SU-DHL-6 (cell line): Measurements from ENCODE around the gene C17orf58.

Source experiments
- H2AFZ ChIP-seq: fragments of 200-600 bp; sonication (generic); 2 replicates; pipeline ENCODE4 v1.6.1; 2014; ENCODE audit warnings: low read depth, mild to moderate bottlenecking, moderate library complexity, mixed read lengths, antibody characterized with exemption, low read length; ENCODE audit not compliant: severe bottlenecking
- H3F3A ChIP-seq: fragments of 200-600 bp; shearing (Covaris generic); 2 replicates; pipeline ENCODE4 v1.6.0; 2016; ENCODE audit warnings: antibody characterized with exemption, mild to moderate bottlenecking; ENCODE audit not compliant: insufficient read depth
- H3K27ac ChIP-seq: fragments of 200-600 bp; sonication (generic); 2 replicates; pipeline ENCODE4 v1.5.1; 2016; ENCODE audit warnings: low read depth, mild to moderate bottlenecking, low read length, moderate library complexity, mixed read lengths
- H3K27me3 ChIP-seq: fragments of 200-600 bp; sonication (generic), shearing (Covaris generic); 2 replicates; pipeline ENCODE4 v1.6.0; 2014; ENCODE audit warnings: mild to moderate bottlenecking, low read length
- H3K36me3 ChIP-seq: fragments of 200-600 bp; sonication (generic); 2 replicates; pipeline ENCODE4 v1.6.1; 2014; ENCODE audit warnings: mild to moderate bottlenecking, low read length, mixed read lengths
- H3K4me2 ChIP-seq: fragments of 300-600, 200-600 bp; shearing (Covaris generic), sonication (generic); 2 replicates; pipeline ENCODE4 v1.6.0; 2014; ENCODE audit warnings: low read length, low read depth, mild to moderate bottlenecking; ENCODE audit not compliant: poor library complexity, severe bottlenecking
- H3K4me3 ChIP-seq: fragments of 200-600 bp; sonication (generic); 2 replicates; pipeline ENCODE4 v1.5.1; 2014; ENCODE audit warnings: antibody characterized with exemption, low read length, mild to moderate bottlenecking, mixed read lengths; ENCODE audit not compliant: insufficient read depth, poor library complexity, severe bottlenecking
- H3K79me2 ChIP-seq: fragments of 200-600 bp; sonication (generic); 2 replicates; pipeline ENCODE4 v1.6.1; 2014; ENCODE audit warnings: mild to moderate bottlenecking, low read length, moderate library complexity; ENCODE audit not compliant: insufficient read depth
- H3K9ac ChIP-seq: fragments of 200-600 bp; sonication (generic); 2 replicates; pipeline ENCODE4 v1.7.0; 2014; ENCODE audit warnings: mild to moderate bottlenecking, low read length
- H3K9me2 ChIP-seq: fragments of 200-600 bp; sonication (generic); replicated peaks from 2 replicates; pipeline ENCODE4 v1.6.1; 2014; ENCODE audit warnings: low read length; ENCODE audit not compliant: insufficient read depth
- H3K9me3 ChIP-seq: fragments of 200-600 bp; sonication (generic); 2 replicates; pipeline ENCODE4 v1.6.1; 2014; ENCODE audit warnings: low read length, mixed read lengths; ENCODE audit not compliant: insufficient read depth
- H4K20me1 ChIP-seq: fragments of 200-600 bp; sonication (generic); 2 replicates; pipeline ENCODE4 v1.6.1; 2014; ENCODE audit warnings: low read depth, mild to moderate bottlenecking, antibody characterized with exemption, low read length, moderate library complexity, mixed read lengths
- EZH2phosphoT487 ChIP-seq: fragments of 200-600 bp; sonication (generic), shearing (Covaris generic); conservative IDR thresholded peaks from 2 replicates; pipeline ENCODE4 v1.6.1; 2018; ENCODE audit warnings: mild to moderate bottlenecking, antibody characterized with exemption, low read length, moderate library complexity, mixed read lengths
- TF ChIP-seq, protein P1 (sequence below): fragments of 200-600 bp; sonication (generic); IDR thresholded peaks from one replicate; pipeline ENCODE4 v1.5.1; 2017; ENCODE audit warnings: antibody characterized with exemption, mild to moderate bottlenecking, low read length, moderate library complexity; ENCODE audit not compliant: insufficient read depth, poor library complexity, severe bottlenecking

The C17orf58 gene

DNA sequence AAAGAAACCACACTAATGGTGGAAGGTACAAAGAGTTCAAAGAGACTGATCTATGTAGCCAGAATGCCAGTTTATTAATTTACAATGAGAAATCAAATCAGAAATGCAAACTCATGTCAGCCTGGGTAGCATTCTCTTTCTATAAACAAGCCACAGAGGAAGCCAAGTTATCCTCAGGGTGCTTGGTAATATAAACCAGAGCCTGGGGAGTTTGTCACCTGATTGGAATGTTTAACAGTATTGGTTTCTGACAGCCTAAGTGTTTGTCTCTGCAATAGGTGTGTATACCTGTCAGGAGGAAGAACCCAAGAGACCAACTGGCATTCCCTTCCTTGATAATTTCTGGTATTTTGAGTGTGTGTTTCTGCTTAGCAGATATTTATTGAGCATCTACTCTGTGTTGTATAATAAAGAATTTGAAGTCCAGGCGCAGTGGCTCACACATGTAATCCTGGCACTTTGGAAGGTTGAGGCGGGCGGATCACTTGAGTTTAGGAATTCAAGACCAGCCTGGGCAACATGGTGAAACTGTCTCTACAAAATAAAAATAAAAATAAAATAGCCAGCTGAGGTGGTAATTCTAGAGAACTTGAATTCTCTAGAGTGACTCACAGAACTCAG lies 3.1 kb upstream of the C17orf58 start:
- no peaks in the 10 kb centered on the region for H3K36me3 ChIP-seq
- H3K4me2 ChIP-seq, result no peak overlapping the region
- H3K9me3 ChIP-seq, result no peaks in the 10 kb centered on the region
- no peak overlapping the region for H3K9ac ChIP-seq
- no peak overlapping the region for H3K4me3 ChIP-seq
- H3K9me2 ChIP-seq, result no peaks in the 10 kb centered on the region
- peaks cover 8% of the 10 kb centered on the region for H3F3A ChIP-seq
- H3K79me2 ChIP-seq, result no peaks in the 10 kb centered on the region
- no peak overlapping the region for H2AFZ ChIP-seq
- no peak for TF ChIP-seq EZH2phosphoT487
- TF ChIP-seq, protein P1, sequence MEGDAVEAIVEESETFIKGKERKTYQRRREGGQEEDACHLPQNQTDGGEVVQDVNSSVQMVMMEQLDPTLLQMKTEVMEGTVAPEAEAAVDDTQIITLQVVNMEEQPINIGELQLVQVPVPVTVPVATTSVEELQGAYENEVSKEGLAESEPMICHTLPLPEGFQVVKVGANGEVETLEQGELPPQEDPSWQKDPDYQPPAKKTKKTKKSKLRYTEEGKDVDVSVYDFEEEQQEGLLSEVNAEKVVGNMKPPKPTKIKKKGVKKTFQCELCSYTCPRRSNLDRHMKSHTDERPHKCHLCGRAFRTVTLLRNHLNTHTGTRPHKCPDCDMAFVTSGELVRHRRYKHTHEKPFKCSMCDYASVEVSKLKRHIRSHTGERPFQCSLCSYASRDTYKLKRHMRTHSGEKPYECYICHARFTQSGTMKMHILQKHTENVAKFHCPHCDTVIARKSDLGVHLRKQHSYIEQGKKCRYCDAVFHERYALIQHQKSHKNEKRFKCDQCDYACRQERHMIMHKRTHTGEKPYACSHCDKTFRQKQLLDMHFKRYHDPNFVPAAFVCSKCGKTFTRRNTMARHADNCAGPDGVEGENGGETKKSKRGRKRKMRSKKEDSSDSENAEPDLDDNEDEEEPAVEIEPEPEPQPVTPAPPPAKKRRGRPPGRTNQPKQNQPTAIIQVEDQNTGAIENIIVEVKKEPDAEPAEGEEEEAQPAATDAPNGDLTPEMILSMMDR, result no peak
- H3K27ac ChIP-seq, result no peak overlapping the region
- H4K20me1 ChIP-seq, result no peaks in the 10 kb centered on the region
- H3K27me3 ChIP-seq, result no peaks in the 10 kb centered on the region

DNA sequence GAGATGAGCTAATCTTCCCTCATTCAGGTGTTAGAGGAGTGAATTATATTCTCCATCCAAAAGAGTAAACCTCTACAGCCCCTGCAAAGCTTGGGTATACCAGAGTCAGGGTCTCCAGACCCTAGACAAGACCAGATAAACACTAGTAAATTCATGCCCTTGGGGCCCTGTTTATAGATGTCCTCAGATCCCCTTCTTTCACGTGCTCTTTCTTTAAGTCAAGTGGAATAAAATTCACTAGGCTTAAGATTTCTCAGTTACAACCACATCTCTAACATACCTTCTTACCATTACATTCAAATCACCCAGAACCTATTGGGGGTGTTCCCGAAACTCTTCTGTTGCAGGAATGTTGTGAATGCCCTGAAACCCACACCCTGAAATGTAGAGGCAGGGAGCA lies 2.2 kb upstream of the C17orf58 start:
- no peaks in the 10 kb centered on the region for H3K79me2 ChIP-seq
- H3K36me3 ChIP-seq, result no peaks in the 10 kb centered on the region
- no peaks in the 10 kb centered on the region for H3K27me3 ChIP-seq
- H2AFZ ChIP-seq, result no peak overlapping the region
- no peak overlapping the region for H3K27ac ChIP-seq
- H3F3A ChIP-seq, result peaks cover 8% of the 10 kb centered on the region
- no peak for TF ChIP-seq EZH2phosphoT487
- TF ChIP-seq, protein P1, result no peak
- H3K9ac ChIP-seq, result no peak overlapping the region
- H4K20me1 ChIP-seq, result no peaks in the 10 kb centered on the region
- H3K4me2 ChIP-seq, result no peak overlapping the region
- no peaks in the 10 kb centered on the region for H3K9me2 ChIP-seq
- no peaks in the 10 kb centered on the region for H3K9me3 ChIP-seq
- no peak overlapping the region for H3K4me3 ChIP-seq

DNA sequence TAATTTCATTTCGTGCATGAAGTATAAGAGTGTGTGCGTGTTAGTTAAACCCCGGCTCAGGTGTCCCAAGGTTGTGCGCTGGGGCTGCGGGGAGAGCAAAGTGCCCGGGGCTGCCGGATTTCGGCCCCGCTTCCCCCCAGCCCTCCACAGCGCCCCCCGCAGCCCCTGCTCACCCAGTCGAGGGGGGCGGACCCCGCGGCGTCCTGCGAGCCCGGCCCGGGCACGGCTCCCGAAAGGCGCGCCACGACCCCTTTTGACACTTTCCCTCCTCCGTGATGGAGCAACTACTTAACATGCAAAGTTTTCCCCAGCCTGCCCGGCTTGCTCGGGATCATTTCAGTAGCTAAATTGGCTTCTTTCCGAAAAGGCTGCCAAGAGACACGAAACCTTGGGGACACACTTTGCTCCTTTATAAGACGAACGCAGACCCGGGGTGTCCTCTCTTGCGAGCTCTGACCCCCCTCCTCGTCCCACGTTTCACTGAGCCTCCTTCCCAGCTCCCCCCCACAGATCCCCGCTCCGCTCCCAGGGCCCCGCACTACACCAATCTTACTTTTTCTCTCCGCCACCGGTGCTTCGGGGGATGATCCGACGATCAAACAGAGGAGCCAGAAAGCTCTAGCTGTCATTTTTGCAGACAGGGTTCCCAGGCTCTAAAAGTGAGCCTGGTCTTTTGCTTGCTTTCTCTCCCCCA lies 552 bp downstream of the C17orf58 start:
- no peaks in the 10 kb centered on the region for H3K79me2 ChIP-seq
- H3K9ac ChIP-seq, result peak overlapping the region; percentile 29; the same call in 1 of the 2 replicates
- H4K20me1 ChIP-seq, result no peaks in the 10 kb centered on the region
- H3K4me2 ChIP-seq, result peak overlapping the region; percentile 69
- H2AFZ ChIP-seq, result no peak overlapping the region
- no peaks in the 10 kb centered on the region for H3K27me3 ChIP-seq
- no peaks in the 10 kb centered on the region for H3K9me2 ChIP-seq
- TF ChIP-seq, protein P1, result no peak
- TF ChIP-seq EZH2phosphoT487, result no peak
- H3F3A ChIP-seq, result peaks cover 27% of the 10 kb centered on the region
- H3K27ac ChIP-seq, result no peak overlapping the region
- no peaks in the 10 kb centered on the region for H3K9me3 ChIP-seq
- no peaks in the 10 kb centered on the region for H3K36me3 ChIP-seq
- H3K4me3 ChIP-seq, result peak overlapping the region; percentile 21
